ENCODE data around the gene ZNF213. TPM values are rescaled to one million over a fixed set of nuclear protein-coding genes. Genes with fewer than 3 reads are reported as not detected.

The ZNF213 gene
- total and polyA plus RNA-seq, 10 donors: 2.4 to 11.4 (median 7.7) TPM

- intact Hi-C loops (cut with DNase I; ENCODE audit: low total_unique reads): no loop called here
- peaks cover 0 to 30% (median 12%) of the 10 kb centered on the region in 6 donors for H3K4me1 ChIP-seq
- no peak overlapping the region for H3K27ac ChIP-seq
- peaks cover 0 to 59% (median 49%) of the 10 kb centered on the region in 6 donors for H3K36me3 ChIP-seq
- DNase-seq: peak; percentile 59
- TF ChIP-seq POLR2AphosphoS5 (IDR thresholded peaks at IDR 0.05) (peak in 1 of 3 donors; percentile 20), CTCF (IDR thresholded peaks at IDR 0.05 in 8 of 11, conservative IDR thresholded peaks at IDR 0.05 in 3 of 11) (no peak)
- no peak overlapping the region for H3K4me3 ChIP-seq
- no peaks in the 10 kb centered on the region for H3K27me3 ChIP-seq (replicated peaks in 1 of 7)
- no peaks in the 10 kb centered on the region for H3K9me3 ChIP-seq
- whole genome bisulfite sequencing, 5 donors: 95 to 98% (median 97%) methylated on average over 22 of the region's 22 CpGs
These were observed 7.5 kb downstream of the ZNF213 start for GRCh38 chr16:3142327-3142726.

GRCh38 chr16:3142770-3143169 is 7.9 kb downstream of the ZNF213 start:
- intact Hi-C loops (cut with DNase I; ENCODE audit: low total_unique reads): no loop called here
- no peak for DNase-seq
- TF ChIP-seq CTCF (IDR thresholded peaks at IDR 0.05 in 8 of 11, conservative IDR thresholded peaks at IDR 0.05 in 3 of 11) (no peak), POLR2AphosphoS5 (IDR thresholded peaks at IDR 0.05) (no peak), POLR2A (IDR thresholded peaks at IDR 0.05) (no peak)
- no peak overlapping the region for H3K4me3 ChIP-seq
- 90 to 98% (median 93%) methylated on average over 8 to 13 of the region's 13 CpGs for WGBS, 5 donors
- no peaks in the 10 kb centered on the region for H3K27me3 ChIP-seq (replicated peaks in 1 of 7)
- H3K27ac ChIP-seq: no peak overlapping the region
- H3K36me3 ChIP-seq: peaks cover 0 to 55% (median 49%) of the 10 kb centered on the region in 6 donors
- peaks cover 0 to 30% (median 11%) of the 10 kb centered on the region in 6 donors for H3K4me1 ChIP-seq
- H3K9me3 ChIP-seq: no peaks in the 10 kb centered on the region

GRCh38 chr16:3143189-3143588 is 8.4 kb downstream of the ZNF213 start:
- Histone ChIP-seq H3K36me3 (peaks cover 0 to 51% (median 45%) of the 10 kb centered on the region in 6 donors), H3K27ac (peak overlapping the region in 1 of 8 donors; percentile 79), H3K4me3 (no peak overlapping the region), H3K4me1 (peaks cover 0 to 30% (median 11%) of the 10 kb centered on the region in 6 donors), H3K27me3 (replicated peaks in 1 of 7) (no peaks in the 10 kb centered on the region), H3K9me3 (no peaks in the 10 kb centered on the region)
- DNase-seq: no peak
- 88 to 94% (median 93%) methylated on average over 9 to 11 of the region's 11 CpGs for WGBS, 5 donors
- TF ChIP-seq CTCF (IDR thresholded peaks at IDR 0.05 in 8 of 11, conservative IDR thresholded peaks at IDR 0.05 in 3 of 11) (no peak), POLR2AphosphoS5 (IDR thresholded peaks at IDR 0.05) (no peak), POLR2A (IDR thresholded peaks at IDR 0.05) (no peak)
- intact Hi-C loops (cut with DNase I; ENCODE audit: low total_unique reads): no loop called here

- Histone ChIP-seq H3K9me3 (no peaks in the 10 kb centered on the region), H3K4me1 (peaks cover 0 to 31% (median 12%) of the 10 kb centered on the region in 6 donors), H3K36me3 (peaks cover 0 to 45% (median 40%) of the 10 kb centered on the region in 6 donors), H3K4me3 (peak overlapping the region in 1 of 8 donors; percentile 47), H3K27ac (peak overlapping the region in 7 of 8 donors; percentile 39 to 79 (median 66)), H3K27me3 (replicated peaks in 1 of 7) (no peaks in the 10 kb centered on the region)
- peak; percentile 87 for DNase-seq
- no peak for TF ChIP-seq CTCF (IDR thresholded peaks at IDR 0.05 in 8 of 11, conservative IDR thresholded peaks at IDR 0.05 in 3 of 11)
- TF ChIP-seq POLR2AphosphoS5 (IDR thresholded peaks at IDR 0.05): peak; percentile 42 to 69 (median 68)
- no peak for TF ChIP-seq POLR2A (IDR thresholded peaks at IDR 0.05)
- intact Hi-C loops (cut with DNase I; ENCODE audit: low total_unique reads): no loop called here
- WGBS, 5 donors: 75 to 90% (median 78%) methylated on average over 11 to 23 of the region's 23 CpGs
These were observed 8.9 kb downstream of the ZNF213 start for GRCh38 chr16:3143598-3144320.
